Tibial nerve (tissue), 3 donors: Measurements from ENCODE around the gene TACR2.

ENCODE experiments used
- CTCF ChIP-seq, 5 experiments: fragments of 200-600 bp in 3 of 5; fragments of 450-650 bp in 2 of 5; sonication (generic) in 3 of 5; IDR thresholded peaks; one replicate each; pipeline ENCODE4 v1.5.1; 2016 to 2019; ENCODE audit warnings: antibody characterized with exemption in 5 of 5, mild to moderate bottlenecking in 3 of 5, moderate library complexity in 2 of 5
- POLR2A ChIP-seq, 2 donors: fragments of 450-650 bp; IDR thresholded peaks; one replicate each; pipeline ENCODE4 v1.6.1; 2017; ENCODE audit warnings: antibody characterized with exemption in 2 of 2, mild to moderate bottlenecking in 2 of 2, moderate library complexity in 2 of 2

- TF ChIP-seq CTCF (IDR thresholded peaks at IDR 0.05) (no peak), POLR2A (IDR thresholded peaks at IDR 0.05) (no peak)
Observed at GRCh38 chr10:69374242-69374641, 42.5 kb downstream of the TACR2 start.
